Kidney epithelial cell (primary cell): ENCODE results near the gene PNPLA8. TPM values are rescaled to one million over a fixed set of nuclear protein-coding genes. Genes with fewer than 3 reads are reported as not detected.
"Not testable (repeated sequence)": the region's sequence is repeated elsewhere in the genome, so short reads cannot be mapped to it uniquely, and the experiment has no call there.

Source experiments
- DNase-seq: peaks from one replicate; pipeline ENCODE4 v3.0.0-alpha.2; 2010; ENCODE audit warnings: low read depth
- H3K27me3 ChIP-seq: 2 replicates; pipeline ENCODE4 v1.6.0; 2011; ENCODE audit warnings: low read length; ENCODE audit not compliant: control insufficient read depth, insufficient read depth
- H3K36me3 ChIP-seq: 2 replicates; pipeline ENCODE4 v1.5.1; 2011; ENCODE audit warnings: low read length; ENCODE audit not compliant: control insufficient read depth, insufficient read depth
- H3K4me3 ChIP-seq: 2 replicates; pipeline ENCODE4 v1.5.1; 2011; ENCODE audit warnings: low read depth, mild to moderate bottlenecking, control low read depth, low read length
- total RNA-seq: library from RNA; depleted of rRNA; stranded (reverse); fragments of >200 nt; gene quantifications from 2 replicates; pipeline ENCODE4 v1.2.3, GENCODE V29; 2015
- TF ChIP-seq, protein P1 (sequence below): IDR thresholded peaks from 2 replicates; pipeline ENCODE4 v1.5.1; 2011; ENCODE audit warnings: mild to moderate bottlenecking, moderate library complexity, low read length, control low read depth, inconsistent platforms; ENCODE audit not compliant: insufficient read depth, poor library complexity, severe bottlenecking

The PNPLA8 gene
- total RNA-seq, 1 donor from 2014 or later, result 26.3 TPM

DNA sequence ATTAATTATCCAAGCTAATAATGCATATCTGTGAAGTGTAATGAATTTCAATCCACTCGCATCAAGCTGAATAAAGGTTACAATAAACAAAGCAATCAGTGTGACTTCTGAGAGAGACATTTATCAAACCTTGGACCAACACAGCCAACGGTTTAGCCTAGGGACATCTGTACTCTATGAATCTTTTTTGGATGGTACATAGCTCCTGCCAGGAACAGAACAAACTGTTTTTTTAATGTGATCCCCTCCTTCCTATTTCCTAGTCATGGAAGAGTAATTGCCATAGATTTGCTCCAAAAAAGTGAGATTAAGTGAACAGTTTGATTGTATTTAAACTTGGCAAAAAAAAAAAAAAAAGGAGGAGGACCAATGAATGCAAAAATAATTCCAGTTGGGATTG lies 58.5 kb downstream of the PNPLA8 start:
- Histone ChIP-seq H3K4me3 (no peak overlapping the region), H3K27me3 (no peaks in the 10 kb centered on the region), H3K36me3 (no peaks in the 10 kb centered on the region)
- TF ChIP-seq, protein P1, sequence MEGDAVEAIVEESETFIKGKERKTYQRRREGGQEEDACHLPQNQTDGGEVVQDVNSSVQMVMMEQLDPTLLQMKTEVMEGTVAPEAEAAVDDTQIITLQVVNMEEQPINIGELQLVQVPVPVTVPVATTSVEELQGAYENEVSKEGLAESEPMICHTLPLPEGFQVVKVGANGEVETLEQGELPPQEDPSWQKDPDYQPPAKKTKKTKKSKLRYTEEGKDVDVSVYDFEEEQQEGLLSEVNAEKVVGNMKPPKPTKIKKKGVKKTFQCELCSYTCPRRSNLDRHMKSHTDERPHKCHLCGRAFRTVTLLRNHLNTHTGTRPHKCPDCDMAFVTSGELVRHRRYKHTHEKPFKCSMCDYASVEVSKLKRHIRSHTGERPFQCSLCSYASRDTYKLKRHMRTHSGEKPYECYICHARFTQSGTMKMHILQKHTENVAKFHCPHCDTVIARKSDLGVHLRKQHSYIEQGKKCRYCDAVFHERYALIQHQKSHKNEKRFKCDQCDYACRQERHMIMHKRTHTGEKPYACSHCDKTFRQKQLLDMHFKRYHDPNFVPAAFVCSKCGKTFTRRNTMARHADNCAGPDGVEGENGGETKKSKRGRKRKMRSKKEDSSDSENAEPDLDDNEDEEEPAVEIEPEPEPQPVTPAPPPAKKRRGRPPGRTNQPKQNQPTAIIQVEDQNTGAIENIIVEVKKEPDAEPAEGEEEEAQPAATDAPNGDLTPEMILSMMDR, result no peak
- DNase-seq, result no peak

DNA sequence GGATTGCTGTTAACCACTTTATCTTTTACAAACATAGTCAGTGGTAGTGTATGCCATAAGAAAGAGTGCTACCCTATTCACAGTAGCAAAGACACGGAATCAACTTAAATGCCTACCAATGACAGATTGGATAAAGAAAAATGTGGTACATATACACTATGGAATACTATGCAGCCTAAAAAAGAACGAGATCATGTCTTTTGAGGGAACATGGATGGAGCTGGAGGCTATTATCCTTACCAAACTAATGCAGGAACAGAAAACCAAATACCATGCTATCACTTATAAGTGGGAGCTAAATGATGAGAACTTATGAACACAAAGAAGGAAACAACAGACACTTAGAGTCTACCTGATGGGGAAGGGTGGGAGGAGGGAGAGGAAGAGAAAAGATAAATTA lies 59.6 kb downstream of the PNPLA8 start:
- DNase-seq, H3K36me3 ChIP-seq, H3K4me3 ChIP-seq, H3K27me3 ChIP-seq: not testable (repeated sequence)

GRCh38 chr7:108464743-108465142 lies 61.2 kb downstream of the PNPLA8 start:
- DNase-seq, result no peak
- TF ChIP-seq, protein P1, result no peak
- no peaks in the 10 kb centered on the region for H3K36me3 ChIP-seq
- no peaks in the 10 kb centered on the region for H3K27me3 ChIP-seq
- no peak overlapping the region for H3K4me3 ChIP-seq

DNA sequence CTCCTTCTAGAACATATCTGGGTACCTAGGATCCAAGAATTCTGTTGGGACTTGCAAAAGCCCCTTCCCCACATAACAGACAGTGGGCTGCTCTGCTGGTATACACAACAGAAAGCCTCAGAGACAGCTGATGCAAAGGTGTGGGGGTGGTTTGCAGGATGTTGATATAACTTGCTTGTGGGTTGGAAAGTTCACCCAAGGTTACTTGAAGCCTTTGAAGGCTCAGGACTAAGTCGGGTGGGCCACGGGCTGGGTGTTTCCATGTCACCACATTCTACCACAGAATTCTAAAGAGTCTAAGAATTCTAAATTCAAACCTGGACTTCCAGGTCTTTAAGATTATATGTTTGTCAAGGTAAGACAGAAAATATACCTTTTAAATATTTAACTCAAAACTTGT lies 62.3 kb downstream of the PNPLA8 start:
- Histone ChIP-seq H3K27me3 (no peaks in the 10 kb centered on the region), H3K36me3 (no peaks in the 10 kb centered on the region), H3K4me3 (no peak overlapping the region)
- DNase-seq, result no peak
- TF ChIP-seq, protein P1, result no peak

DNA sequence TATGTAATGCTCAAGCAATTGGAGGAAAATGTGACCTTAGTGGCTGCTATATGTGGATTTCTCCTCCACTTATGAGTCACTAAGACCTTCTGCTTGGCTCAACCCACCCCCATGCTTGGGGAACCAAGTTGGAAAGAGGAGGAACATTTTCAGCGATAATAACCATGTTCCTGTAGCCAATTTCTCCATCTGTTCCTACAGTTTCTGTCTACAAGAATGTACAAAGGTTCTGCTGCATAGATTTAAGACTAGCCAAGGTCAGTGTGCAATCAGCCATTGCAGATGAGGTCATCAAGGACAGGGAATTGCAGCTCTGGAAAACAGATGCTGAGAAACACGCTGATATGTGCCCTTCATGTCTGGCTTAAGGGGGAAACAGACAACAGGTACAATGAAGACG lies 64.1 kb downstream of the PNPLA8 start:
- DNase-seq, result peak; percentile 43
- TF ChIP-seq, protein P1, result no peak
- Histone ChIP-seq H3K36me3 (no peaks in the 10 kb centered on the region), H3K4me3 (no peak overlapping the region), H3K27me3 (peaks cover 8% of the 10 kb centered on the region)

GRCh38 chr7:108460964-108461363 lies 65.0 kb downstream of the PNPLA8 start:
- TF ChIP-seq, protein P1, result no peak
- Histone ChIP-seq H3K36me3 (no peaks in the 10 kb centered on the region), H3K4me3 (no peak overlapping the region), H3K27me3 (peaks cover 8% of the 10 kb centered on the region)
- no peak for DNase-seq
